Naive thymus-derived CD4-positive, alpha-beta T cell (primary cell): ENCODE data around the gene ATP5F1E. TPM values are rescaled to one million over a fixed set of nuclear protein-coding genes. Genes with fewer than 3 reads are reported as not detected.

ENCODE experiments used
- ATAC-seq: fragments of 150-1000 bp; cut with Tn5 transposase; 2 replicates; pipeline ENCODE4 v1.10.0; 2021; ENCODE audit warnings: mild to moderate bottlenecking, moderate library complexity
- CTCF ChIA-PET: fragments of 350-600 bp; sonication (Branson Sonifier 250); formaldehyde crosslinking; loops from one replicate; lab custom pipeline; 2021; ENCODE audit warnings: antibody characterized with exemption; lab: Charles Lee
- POLR2A ChIA-PET: fragments of 350-600 bp; sonication (Branson Sonifier 250); formaldehyde crosslinking; loops from one replicate; lab custom pipeline; 2021; ENCODE audit warnings: antibody characterized with exemption, inconsistent platforms; lab: Charles Lee
- DNase-seq, 9 donors: peaks; one replicate each; pipeline versions ENCODE4 v3.0.0 to v3.0.0-alpha.2; 2020 to 2022; ENCODE audit warnings: mixed read lengths in 1 of 9
- H3K27ac ChIP-seq: one replicate; pipeline ENCODE4 v1.7.0; 2013; ENCODE audit warnings: mild to moderate bottlenecking, low read depth, low read length, moderate library complexity
- H3K27me3 ChIP-seq, 2 donors: one replicate each; pipeline ENCODE4 v1.7.0; 2013; ENCODE audit warnings: low read length in 2 of 2, mild to moderate bottlenecking in 2 of 2, moderate library complexity in 2 of 2; ENCODE audit not compliant: control insufficient read depth in 2 of 2, insufficient read depth in 2 of 2
- H3K36me3 ChIP-seq, 3 experiments: 1 replicate in 2 of 3; 2 replicates in 1 of 3; pipeline ENCODE4 v1.7.0; 2013; ENCODE audit warnings: low read length in 3 of 3, mild to moderate bottlenecking in 3 of 3, moderate library complexity in 1 of 3; ENCODE audit not compliant: insufficient read depth in 3 of 3, control insufficient read depth in 2 of 3
- H3K4me1 ChIP-seq, 2 donors: one replicate each; pipeline ENCODE4 v1.7.0; 2013; ENCODE audit warnings: low read length in 2 of 2, mild to moderate bottlenecking in 2 of 2, moderate library complexity in 1 of 2; ENCODE audit not compliant: control insufficient read depth in 2 of 2, insufficient read depth in 2 of 2
- H3K4me3 ChIP-seq: 2 replicates; pipeline ENCODE4 v1.7.0; 2013; ENCODE audit warnings: mild to moderate bottlenecking, low read length
- H3K9me3 ChIP-seq, 3 experiments: 1 replicate in 2 of 3; 2 replicates in 1 of 3; pipeline ENCODE4 v1.7.0; 2013; ENCODE audit warnings: low read length in 3 of 3; ENCODE audit not compliant: control insufficient read depth in 2 of 3
- H3K27ac Mint-ChIP-seq, 9 donors: one replicate each; pipeline ENCODE4 v1.8.0; 2020 to 2022; ENCODE audit warnings: mixed read lengths in 9 of 9, mild to moderate bottlenecking in 8 of 9, moderate library complexity in 5 of 9, inconsistent platforms in 2 of 9
- H3K27me3 Mint-ChIP-seq, 5 donors: one replicate each; pipeline ENCODE4 v1.8.0; 2021 to 2022; ENCODE audit warnings: mixed read lengths in 5 of 5, mild to moderate bottlenecking in 1 of 5
- H3K36me3 Mint-ChIP-seq, 5 donors: one replicate each; pipeline ENCODE4 v1.8.0; 2020 to 2022; ENCODE audit warnings: mixed read lengths in 5 of 5, mild to moderate bottlenecking in 3 of 5, inconsistent platforms in 1 of 5
- H3K4me1 Mint-ChIP-seq, 7 donors: one replicate each; pipeline ENCODE4 v1.8.0; 2020 to 2022; ENCODE audit warnings: mixed read lengths in 7 of 7, mild to moderate bottlenecking in 3 of 7, inconsistent platforms in 1 of 7
- H3K4me3 Mint-ChIP-seq, 10 donors: one replicate each; pipeline ENCODE4 v1.8.0; 2020 to 2022; ENCODE audit warnings: mild to moderate bottlenecking in 10 of 10, mixed read lengths in 10 of 10, moderate library complexity in 6 of 10, inconsistent platforms in 2 of 10
- H3K9me3 Mint-ChIP-seq, 11 donors: one replicate each; pipeline ENCODE4 v1.8.0; 2020 to 2022; ENCODE audit warnings: mixed read lengths in 11 of 11, mild to moderate bottlenecking in 4 of 11, inconsistent platforms in 1 of 11, moderate library complexity in 1 of 11
- intact Hi-C, 2 donors: fragments of 100-400 bp; cut with micrococcal nuclease; formaldehyde crosslinking; loops; one replicate each; pipeline ENCODE4 v1.15.1; 2023
- polyA plus RNA-seq, 2 donors: library from polyadenylated mRNA; unstranded; fragments of 300-500 nt; fragmentation: Illumina TruSeq; gene quantifications; one replicate each; pipeline ENCODE4 v1.2.3, GENCODE V29; 2021
- total RNA-seq, 6 experiments: library from RNA in 5 of 6; stranded (reverse) in 5 of 6; gene quantifications; 1 replicate in 5 of 6; 2 replicates in 1 of 6; pipeline ENCODE4 v1.2.3 and lab custom pipeline; 2021 to 2026

Gene ATP5F1E
- total and polyA plus RNA-seq, 7 experiments from 2014 or later = 31.4 to 81.7 (median 67.4) TPM

GRCh38 chr20:59073582-59073981, 41.4 kb upstream of the ATP5F1E start:
- Mint-ChIP-seq H3K4me3 (no peak overlapping the region), H3K36me3 (no peaks in the 10 kb centered on the region), H3K9me3 (no peaks in the 10 kb centered on the region), H3K27ac (no peak overlapping the region), H3K27me3 (peaks cover 2 to 51% (median 10%) of the 10 kb centered on the region in 5 donors), H3K4me1 (peaks cover 0 to 6% (median 0%) of the 10 kb centered on the region in 7 donors)
- ATAC-seq (no peak), DNase-seq (no peak)
- POLR2A ChIA-PET = no interaction called here
- no peaks in the 10 kb centered on the region for H3K27me3 ChIP-seq
- no peaks in the 10 kb centered on the region for H3K36me3 ChIP-seq
- no peaks in the 10 kb centered on the region for H3K9me3 ChIP-seq
- intact Hi-C loops = no loop called here
- CTCF ChIA-PET = interaction anchor here (0.6 to 1.0 kb wide), 2 partner anchors 15 to 714 kb away, joined by 3 read pairs; no protein-coding TSS in a partner anchor
- H3K4me3 ChIP-seq = no peak overlapping the region
- no peak overlapping the region for H3K27ac ChIP-seq
- H3K4me1 ChIP-seq = no peaks in the 10 kb centered on the region

- no peaks in the 10 kb centered on the region for H3K4me1 ChIP-seq
- Mint-ChIP-seq H3K27me3 (peaks cover 0 to 65% (median 10%) of the 10 kb centered on the region in 5 donors), H3K4me1 (peaks cover 0 to 2% (median 0%) of the 10 kb centered on the region in 7 donors), H3K27ac (no peak overlapping the region), H3K36me3 (no peaks in the 10 kb centered on the region), H3K9me3 (no peaks in the 10 kb centered on the region), H3K4me3 (no peak overlapping the region)
- POLR2A ChIA-PET = interaction anchor here (0.6 kb wide), 1 partner anchor 24 kb away, joined by 3 read pairs; no protein-coding TSS in a partner anchor
- CTCF ChIA-PET = no interaction called here
- no peak overlapping the region for H3K27ac ChIP-seq
- DNase-seq (no peak), ATAC-seq (peak; percentile 46)
- intact Hi-C loops = no loop called here
- no peaks in the 10 kb centered on the region for H3K9me3 ChIP-seq
- no peaks in the 10 kb centered on the region for H3K27me3 ChIP-seq
- H3K36me3 ChIP-seq = no peaks in the 10 kb centered on the region
- H3K4me3 ChIP-seq = no peak overlapping the region
Measured at GRCh38 chr20:59071216-59071615, 39.1 kb upstream of the ATP5F1E start.

GRCh38 chr20:59069026-59069425, 36.9 kb upstream of the ATP5F1E start:
- Histone ChIP-seq H3K4me3 (no peak overlapping the region), H3K27me3 (no peaks in the 10 kb centered on the region), H3K9me3 (no peaks in the 10 kb centered on the region), H3K27ac (no peak overlapping the region), H3K4me1 (no peaks in the 10 kb centered on the region), H3K36me3 (no peaks in the 10 kb centered on the region)
- ATAC-seq (no peak), DNase-seq (no peak)
- no peaks in the 10 kb centered on the region for H3K4me1 Mint-ChIP-seq
- H3K27ac Mint-ChIP-seq = no peak overlapping the region
- H3K4me3 Mint-ChIP-seq = no peak overlapping the region
- H3K9me3 Mint-ChIP-seq = no peaks in the 10 kb centered on the region
- ChIA-PET CTCF (no interaction called here), POLR2A (interaction anchor here (0.6 kb wide), 1 partner anchor 426 kb away, joined by 4 read pairs; no protein-coding TSS in a partner anchor)
- H3K27me3 Mint-ChIP-seq = peaks cover 0 to 55% (median 10%) of the 10 kb centered on the region in 5 donors
- H3K36me3 Mint-ChIP-seq = no peaks in the 10 kb centered on the region
- intact Hi-C loops = no loop called here

GRCh38 chr20:59068534-59068933, 36.4 kb upstream of the ATP5F1E start:
- H3K27me3 Mint-ChIP-seq = peaks cover 0 to 56% (median 10%) of the 10 kb centered on the region in 5 donors
- Histone ChIP-seq H3K4me3 (no peak overlapping the region), H3K27ac (no peak overlapping the region), H3K9me3 (no peaks in the 10 kb centered on the region), H3K4me1 (no peaks in the 10 kb centered on the region), H3K36me3 (no peaks in the 10 kb centered on the region), H3K27me3 (no peaks in the 10 kb centered on the region)
- H3K4me3 Mint-ChIP-seq = no peak overlapping the region
- ChIA-PET POLR2A (interaction anchor here (0.6 kb wide), 1 partner anchor 426 kb away, joined by 4 read pairs; no protein-coding TSS in a partner anchor), CTCF (no interaction called here)
- intact Hi-C loops = no loop called here
- DNase-seq = no peak
- H3K4me1 Mint-ChIP-seq = no peaks in the 10 kb centered on the region
- no peak for ATAC-seq
- H3K27ac Mint-ChIP-seq = no peak overlapping the region
- no peaks in the 10 kb centered on the region for H3K36me3 Mint-ChIP-seq
- H3K9me3 Mint-ChIP-seq = no peaks in the 10 kb centered on the region

- H3K36me3 ChIP-seq = no peaks in the 10 kb centered on the region
- H3K4me3 ChIP-seq = no peak overlapping the region
- ChIA-PET POLR2A (interaction anchor here (1.0 kb wide), 1 partner anchor 15 kb away, joined by 3 read pairs; no protein-coding TSS in a partner anchor), CTCF (no interaction called here)
- Mint-ChIP-seq H3K27me3 (peaks cover 0 to 61% (median 3%) of the 10 kb centered on the region in 5 donors), H3K9me3 (no peaks in the 10 kb centered on the region), H3K4me3 (no peak overlapping the region), H3K4me1 (no peaks in the 10 kb centered on the region), H3K27ac (no peak overlapping the region), H3K36me3 (no peaks in the 10 kb centered on the region)
- no peak overlapping the region for H3K27ac ChIP-seq
- H3K9me3 ChIP-seq = no peaks in the 10 kb centered on the region
- H3K4me1 ChIP-seq = no peaks in the 10 kb centered on the region
- ATAC-seq (no peak), DNase-seq (no peak)
- H3K27me3 ChIP-seq = no peaks in the 10 kb centered on the region
- intact Hi-C loops = no loop called here
Measured at GRCh38 chr20:59064214-59064722, 32.1 kb upstream of the ATP5F1E start.

GRCh38 chr20:59063358-59064213, 31.5 kb upstream of the ATP5F1E start:
- no peak overlapping the region for H3K4me3 ChIP-seq
- no peak for ATAC-seq
- no peaks in the 10 kb centered on the region for H3K4me1 ChIP-seq
- no peaks in the 10 kb centered on the region for H3K36me3 ChIP-seq
- POLR2A ChIA-PET = interaction anchor here (1.0 kb wide), 1 partner anchor 14 kb away, joined by 3 read pairs; no protein-coding TSS in a partner anchor
- no peak overlapping the region for H3K27ac Mint-ChIP-seq
- H3K9me3 ChIP-seq = no peaks in the 10 kb centered on the region
- no peak for DNase-seq
- no peaks in the 10 kb centered on the region for H3K9me3 Mint-ChIP-seq
- H3K4me1 Mint-ChIP-seq = no peaks in the 10 kb centered on the region
- intact Hi-C loops = no loop called here
- no peaks in the 10 kb centered on the region for H3K36me3 Mint-ChIP-seq
- H3K27ac ChIP-seq = no peak overlapping the region
- peaks cover 0 to 58% (median 3%) of the 10 kb centered on the region in 5 donors for H3K27me3 Mint-ChIP-seq
- H3K27me3 ChIP-seq = no peaks in the 10 kb centered on the region
- CTCF ChIA-PET = no interaction called here
- H3K4me3 Mint-ChIP-seq = no peak overlapping the region
